IPS-20b (cell line): ENCODE measurements around the gene MORN3.

ENCODE experiments used
- H3K27ac ChIP-seq: one replicate; pipeline ENCODE4 v1.5.1; 2013; ENCODE audit warnings: low read length
- H3K27me3 ChIP-seq: 2 replicates; pipeline ENCODE4 v1.6.1; 2013; ENCODE audit warnings: mild to moderate bottlenecking, low read length, inconsistent platforms; ENCODE audit not compliant: insufficient read depth
- H3K36me3 ChIP-seq: 2 replicates; pipeline ENCODE4 v1.6.1; 2013; ENCODE audit warnings: low read depth, mild to moderate bottlenecking, inconsistent platforms, low read length, moderate library complexity; ENCODE audit not compliant: insufficient read depth
- H3K4me1 ChIP-seq: 2 replicates; pipeline ENCODE4 v1.6.1; 2013; ENCODE audit warnings: mild to moderate bottlenecking, control low read depth, inconsistent platforms, low read length, moderate library complexity; ENCODE audit not compliant: insufficient read depth
- H3K4me3 ChIP-seq: 2 replicates; pipeline ENCODE4 v1.5.1; 2013; ENCODE audit warnings: mild to moderate bottlenecking, low read length, inconsistent platforms
- H3K9ac ChIP-seq: 2 replicates; pipeline ENCODE4 v1.6.1; 2013; ENCODE audit warnings: low read depth, mild to moderate bottlenecking, inconsistent platforms, low read length, moderate library complexity
- H3K9me3 ChIP-seq: 2 replicates; pipeline ENCODE4 v1.6.1; 2013; ENCODE audit warnings: mild to moderate bottlenecking, low read depth, low read length, inconsistent platforms; ENCODE audit not compliant: insufficient read depth

MORN3 gene

DNA sequence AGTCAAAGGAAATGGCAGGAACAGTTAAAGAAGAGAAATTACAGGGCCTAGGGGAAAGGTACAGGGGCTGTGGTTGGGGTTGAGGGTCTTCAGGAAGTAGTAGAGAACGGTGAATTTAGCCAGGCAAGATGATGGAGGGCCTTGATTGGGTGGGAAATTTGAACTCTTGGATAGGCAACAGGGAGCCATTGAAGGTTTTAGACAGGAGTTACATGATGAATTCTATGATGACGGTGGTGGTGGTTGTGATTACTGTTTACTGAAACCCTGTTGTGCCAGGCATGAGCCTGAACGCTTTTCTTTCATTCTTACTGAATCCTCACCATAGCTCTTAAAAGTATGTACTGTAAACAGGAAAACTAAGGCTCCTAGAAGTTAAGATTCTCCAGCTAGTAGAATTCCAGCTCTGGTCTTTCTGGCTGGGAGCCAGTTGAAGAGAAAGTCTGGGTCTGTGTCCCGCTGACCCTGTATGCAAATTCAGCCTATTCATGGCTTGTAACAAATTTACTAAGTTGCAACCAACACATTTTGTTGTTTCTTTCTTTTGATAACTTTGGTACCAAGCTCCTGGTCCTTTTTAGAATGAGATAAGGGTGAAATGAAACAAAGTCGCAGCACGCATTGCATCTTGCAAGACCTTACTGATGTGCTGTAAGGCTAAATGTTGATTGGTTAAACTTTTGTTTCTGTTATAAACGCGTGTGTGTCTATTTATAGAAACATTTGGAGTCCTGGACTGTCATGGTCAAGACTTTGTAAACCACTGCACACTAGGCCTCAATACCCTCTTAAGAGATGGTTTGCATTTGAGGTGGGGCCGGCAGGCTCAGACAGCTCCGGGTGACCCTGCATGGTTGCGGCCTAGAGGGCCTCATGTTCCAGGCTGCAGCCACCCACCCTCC, 37.1 kb downstream of the MORN3 start:
- peaks cover 29% of the 10 kb centered on the region; the same call in 1 of the 2 replicates for H3K4me1 ChIP-seq
- H3K27ac ChIP-seq: peak overlapping the region; percentile 1
- H3K36me3 ChIP-seq: peaks cover 15% of the 10 kb centered on the region; the same call in 1 of the 2 replicates
- H3K4me3 ChIP-seq: no peak overlapping the region
- H3K27me3 ChIP-seq: no peaks in the 10 kb centered on the region
- no peak overlapping the region for H3K9ac ChIP-seq
- no peaks in the 10 kb centered on the region for H3K9me3 ChIP-seq

DNA sequence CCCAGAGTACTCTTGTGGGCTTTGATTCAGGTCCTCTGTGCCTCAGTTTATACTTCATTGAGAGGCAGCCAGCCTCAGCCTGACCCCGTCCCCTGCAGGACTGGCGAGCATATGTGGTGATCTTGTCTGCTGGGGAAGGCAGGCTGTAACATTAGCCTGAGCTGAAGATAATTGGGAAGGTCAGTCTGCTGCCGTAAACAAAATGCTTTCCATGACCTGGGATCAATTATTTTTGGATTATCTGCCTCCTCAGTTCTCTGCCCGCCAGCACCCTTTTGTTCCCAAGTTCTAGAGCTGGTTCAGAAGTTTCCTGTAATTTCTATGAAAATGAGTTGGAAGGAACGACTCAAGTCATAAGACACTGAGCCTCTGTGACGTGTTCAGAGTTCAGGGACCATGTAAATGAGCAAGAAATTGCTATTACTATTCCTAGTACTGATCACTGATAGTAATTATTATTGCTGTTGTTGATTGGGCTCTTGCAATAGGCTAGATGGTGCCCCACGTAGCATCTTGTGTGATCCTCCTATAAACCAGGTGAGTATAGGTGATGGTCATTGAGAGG, 38.6 kb downstream of the MORN3 start:
- Histone ChIP-seq H3K9me3 (no peaks in the 10 kb centered on the region), H3K27me3 (no peaks in the 10 kb centered on the region), H3K9ac (no peak overlapping the region), H3K4me3 (no peak overlapping the region), H3K27ac (no peak overlapping the region), H3K4me1 (peaks cover 29% of the 10 kb centered on the region; the same call in 1 of the 2 replicates), H3K36me3 (peaks cover 8% of the 10 kb centered on the region; the same call in 1 of the 2 replicates)

GRCh38 chr12:121628536-121628935, 40.9 kb downstream of the MORN3 start:
- Histone ChIP-seq H3K9me3 (no peaks in the 10 kb centered on the region), H3K27ac (no peak overlapping the region), H3K4me1 (peaks cover 34% of the 10 kb centered on the region; the same call in 1 of the 2 replicates), H3K27me3 (no peaks in the 10 kb centered on the region), H3K9ac (peak overlapping the region; percentile 76; the same call in 1 of the 2 replicates), H3K36me3 (peaks cover 8% of the 10 kb centered on the region; the same call in 1 of the 2 replicates), H3K4me3 (peak overlapping the region; percentile 92; the same call in 1 of the 2 replicates)

- peak overlapping the region; percentile 92 for H3K4me3 ChIP-seq
- H3K9me3 ChIP-seq: no peaks in the 10 kb centered on the region
- H3K4me1 ChIP-seq: peaks cover 33% of the 10 kb centered on the region; the same call in 1 of the 2 replicates
- H3K9ac ChIP-seq: peak overlapping the region; percentile 76; the same call in 1 of the 2 replicates
- H3K36me3 ChIP-seq: peaks cover 8% of the 10 kb centered on the region; the same call in 1 of the 2 replicates
- no peaks in the 10 kb centered on the region for H3K27me3 ChIP-seq
- H3K27ac ChIP-seq: no peak overlapping the region
Measured at GRCh38 chr12:121628037-121628436, 41.4 kb downstream of the MORN3 start.

DNA sequence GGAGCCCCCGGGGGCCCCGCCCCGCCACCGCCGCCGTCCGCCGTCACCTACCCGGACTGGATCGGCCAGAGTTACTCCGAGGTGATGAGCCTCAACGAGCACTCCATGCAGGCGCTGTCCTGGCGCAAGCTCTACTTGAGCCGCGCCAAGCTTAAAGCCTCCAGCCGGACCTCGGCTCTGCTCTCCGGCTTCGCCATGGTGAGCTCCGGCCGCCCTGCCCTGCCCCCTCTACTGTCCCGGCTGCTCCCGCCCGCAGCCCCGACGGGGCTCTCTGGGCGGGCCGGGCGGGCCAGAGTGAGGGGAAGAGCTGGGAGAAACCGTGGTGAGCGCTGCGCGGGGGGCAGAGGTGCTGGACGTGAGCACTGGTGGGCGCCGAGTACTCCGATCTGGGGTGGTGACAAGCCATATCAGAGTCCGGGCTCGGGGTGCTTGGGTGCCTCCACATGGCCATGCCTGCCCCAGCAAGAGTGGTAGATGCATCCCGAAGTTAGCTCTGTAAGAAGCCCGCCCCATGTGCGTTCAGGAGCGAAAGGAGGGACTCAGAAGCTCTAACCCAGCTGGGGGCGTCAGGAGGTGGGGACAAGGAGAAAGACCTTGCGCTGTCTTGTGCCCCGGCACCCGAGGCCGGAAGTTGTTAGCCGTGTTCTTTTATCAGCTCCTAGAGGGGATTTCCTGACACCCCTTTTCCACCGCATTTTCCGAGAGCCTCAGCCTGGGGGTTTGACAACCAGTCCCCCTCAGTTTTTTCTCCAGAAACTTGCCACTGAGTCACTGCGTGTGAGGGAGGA, 42.4 kb downstream of the MORN3 start:
- H3K9me3 ChIP-seq: no peaks in the 10 kb centered on the region
- no peaks in the 10 kb centered on the region for H3K27me3 ChIP-seq
- peaks cover 8% of the 10 kb centered on the region; the same call in 1 of the 2 replicates for H3K36me3 ChIP-seq
- peak overlapping the region; percentile 76; the same call in 1 of the 2 replicates for H3K9ac ChIP-seq
- H3K27ac ChIP-seq: peak overlapping the region; percentile 80
- H3K4me1 ChIP-seq: peaks cover 23% of the 10 kb centered on the region; the same call in 1 of the 2 replicates
- peak overlapping the region; percentile 92 for H3K4me3 ChIP-seq

- H3K9ac ChIP-seq: peak within 1 kb of the TSS; percentile 76; the same call in 1 of the 2 replicates
- H3K27ac ChIP-seq: peak within 1 kb of the TSS; percentile 80
- H3K9me3 ChIP-seq: no peaks in the 10 kb centered on the region
- H3K4me3 ChIP-seq: peak within 1 kb of the TSS; percentile 92
- peaks cover 7% of the 10 kb centered on the region; the same call in 1 of the 2 replicates for H3K36me3 ChIP-seq
- H3K4me1 ChIP-seq: peaks cover 20% of the 10 kb centered on the region; the same call in 1 of the 2 replicates
- no peaks in the 10 kb centered on the region for H3K27me3 ChIP-seq
Measured at GRCh38 chr12:121626087-121626852, 43.2 kb downstream of the MORN3 start, which contains the start of gene ORAI1. TSS of gene ORAI1 (plus strand) at chr12:121626530.

GRCh38 chr12:121620333-121620891, 49.0 kb downstream of the MORN3 start:
- Histone ChIP-seq H3K4me3 (no peak overlapping the region), H3K9me3 (no peaks in the 10 kb centered on the region), H3K27me3 (no peaks in the 10 kb centered on the region), H3K9ac (peak overlapping the region; percentile 45; the same call in 1 of the 2 replicates), H3K36me3 (no peaks in the 10 kb centered on the region), H3K4me1 (peaks cover 15% of the 10 kb centered on the region; the same call in 1 of the 2 replicates), H3K27ac (no peak overlapping the region)

DNA sequence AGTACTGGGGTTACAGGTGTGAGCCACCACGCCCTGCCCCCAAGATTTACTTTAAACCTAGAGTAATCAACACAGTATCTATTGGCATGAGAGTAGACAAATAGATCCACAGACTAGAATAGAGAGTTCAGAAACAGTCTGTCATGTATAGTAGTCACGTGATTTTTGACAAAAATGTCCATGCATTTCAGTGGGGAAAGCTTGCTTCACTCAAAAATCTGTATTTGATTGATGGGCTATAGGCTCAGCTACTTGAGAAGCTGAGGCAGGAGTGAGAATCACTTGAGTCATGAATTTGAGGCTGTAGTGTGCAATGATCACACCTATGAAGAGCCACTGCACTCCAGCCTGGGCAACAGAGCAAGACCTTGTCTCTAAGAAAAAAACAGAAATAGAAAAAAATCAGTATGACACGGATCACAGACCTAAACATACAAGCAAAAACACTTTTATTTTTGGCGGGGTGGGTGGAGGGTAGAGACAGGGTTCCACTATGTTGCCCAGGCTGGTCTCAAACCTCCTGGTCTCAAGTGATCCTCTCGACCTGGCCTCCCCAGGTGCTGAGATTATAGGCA, 50.7 kb downstream of the MORN3 start:
- no peaks in the 10 kb centered on the region for H3K27me3 ChIP-seq
- H3K27ac ChIP-seq: no peak overlapping the region
- no peaks in the 10 kb centered on the region for H3K36me3 ChIP-seq
- no peak overlapping the region for H3K9ac ChIP-seq
- peaks cover 9% of the 10 kb centered on the region; the same call in 1 of the 2 replicates for H3K4me1 ChIP-seq
- H3K9me3 ChIP-seq: no peaks in the 10 kb centered on the region
- no peak overlapping the region for H3K4me3 ChIP-seq

- H3K27me3 ChIP-seq: no peaks in the 10 kb centered on the region
Measured at GRCh38 chr12:121614872-121615467, 54.5 kb downstream of the MORN3 start.

GRCh38 chr12:121613462-121613861, 56.0 kb downstream of the MORN3 start:
- Histone ChIP-seq H3K4me3 (no peak overlapping the region), H3K9ac (no peak overlapping the region), H3K36me3 (no peaks in the 10 kb centered on the region), H3K9me3 (no peaks in the 10 kb centered on the region), H3K27ac (no peak overlapping the region), H3K4me1 (no peaks in the 10 kb centered on the region; the same call in 1 of the 2 replicates), H3K27me3 (no peaks in the 10 kb centered on the region)

More at GRCh38 chr12:121614872-121615467, 54.5 kb downstream of the MORN3 start:
- Histone ChIP-seq H3K27ac (no peak overlapping the region), H3K4me3 (no peak overlapping the region), H3K4me1 (peaks cover 1% of the 10 kb centered on the region; the same call in 1 of the 2 replicates), H3K36me3 (no peaks in the 10 kb centered on the region), H3K9me3 (no peaks in the 10 kb centered on the region), H3K9ac (no peak overlapping the region)
